HEK293 (cell line): Measurements from ENCODE around the gene WDR91.

Source experiments
- CTCF ChIA-PET: fragments of 350-600 bp; formaldehyde crosslinking; extraction: SDS; loops from one replicate; lab custom pipeline; 2021; ENCODE audit warnings: antibody characterized with exemption; lab: Yijun Ruan, JAX
- POLR2A ChIA-PET: fragments of 300-600 bp; formaldehyde crosslinking; extraction: SDS; loops from one replicate; lab custom pipeline; 2020; ENCODE audit warnings: antibody characterized with exemption, inconsistent platforms; lab: Yijun Ruan, JAX
- H3K27ac ChIP-seq: fragments of 200-500 bp; sonication (Bioruptor generic); 2 replicates; pipeline ENCODE4 v1.5.1; 2014; ENCODE audit warnings: low read depth, low read length, control low read depth, inconsistent platforms; ENCODE audit errors: extremely low read depth
- H3K36me3 ChIP-seq, 2 experiments: fragments of 200-500 bp in 1 of 2; sonication (Bioruptor generic) in 1 of 2; 1 replicate in 1 of 2; 2 replicates in 1 of 2; pipeline ENCODE4 v1.5.1; 2014 to 2017; ENCODE audit warnings: inconsistent platforms in 2 of 2, low read length in 2 of 2; ENCODE audit not compliant: control insufficient read depth in 2 of 2, insufficient read depth in 1 of 2
- H3K4me1 ChIP-seq: fragments of 200-500 bp; sonication (Bioruptor generic); 2 replicates; pipeline ENCODE4 v1.5.1; 2014; ENCODE audit warnings: mild to moderate bottlenecking, low read length, inconsistent platforms; ENCODE audit not compliant: control insufficient read depth, insufficient read depth
- H3K4me3 ChIP-seq: 2 replicates; pipeline ENCODE4 v1.5.1; 2011; ENCODE audit warnings: low read depth, mild to moderate bottlenecking, control low read depth, low read length, moderate library complexity
- H3K9me3 ChIP-seq: fragments of 200-500 bp; sonication (Bioruptor generic); 2 replicates; pipeline ENCODE4 v1.5.1; 2014; ENCODE audit warnings: low read depth, low read length, inconsistent platforms; ENCODE audit not compliant: control insufficient read depth, insufficient read depth
- AEBP2 ChIP-seq: fragments of 450-650 bp; formaldehyde crosslinking; IDR thresholded peaks from 2 replicates; pipeline ENCODE4 v1.5.1; 2016; ENCODE audit warnings: missing biosample characterization, missing genetic modification characterization, borderline replicate concordance
- KLF7 ChIP-seq: fragments of 450-650 bp; formaldehyde crosslinking; IDR thresholded peaks from 2 replicates; pipeline ENCODE4 v1.5.1; 2016; ENCODE audit warnings: missing biosample characterization, missing genetic modification characterization, borderline replicate concordance
- PRDM2 ChIP-seq: fragments of 450-650 bp; formaldehyde crosslinking; IDR thresholded peaks from 2 replicates; pipeline ENCODE4 v1.5.1; 2016; ENCODE audit warnings: missing biosample characterization, missing genetic modification characterization, borderline replicate concordance
- REPIN1 ChIP-seq: fragments of 450-650 bp; formaldehyde crosslinking; IDR thresholded peaks from 2 replicates; pipeline ENCODE4 v1.5.1; 2017; ENCODE audit warnings: missing biosample characterization, missing genetic modification characterization, low read depth
- ZBTB49 ChIP-seq: fragments of 450-650 bp; formaldehyde crosslinking; IDR thresholded peaks from 2 replicates; pipeline ENCODE4 v1.5.1; 2016; ENCODE audit warnings: missing biosample characterization, missing genetic modification characterization, low read depth
- ZNF175 ChIP-seq: fragments of 450-650 bp; formaldehyde crosslinking; IDR thresholded peaks from 2 replicates; pipeline ENCODE4 v1.5.1; 2016; ENCODE audit warnings: missing biosample characterization, missing genetic modification characterization
- ZNF747 ChIP-seq: fragments of 450-650 bp; formaldehyde crosslinking; IDR thresholded peaks from 2 replicates; pipeline ENCODE4 v1.5.1; 2016; ENCODE audit warnings: missing biosample characterization, missing genetic modification characterization
- ZNF76 ChIP-seq: fragments of 450-650 bp; formaldehyde crosslinking; IDR thresholded peaks from 2 replicates; pipeline ENCODE4; 2016; ENCODE audit warnings: low read depth, missing biosample characterization, missing genetic modification characterization, borderline replicate concordance
- ZNF776 ChIP-seq: fragments of 450-650 bp; formaldehyde crosslinking; IDR thresholded peaks from 2 replicates; pipeline ENCODE4 v1.5.0; 2017; ENCODE audit warnings: missing biosample characterization, missing genetic modification characterization, borderline replicate concordance
- ZSCAN23 ChIP-seq: fragments of 450-650 bp; formaldehyde crosslinking; IDR thresholded peaks from 2 replicates; pipeline ENCODE4 v1.5.1; 2016; ENCODE audit warnings: missing biosample characterization, missing genetic modification characterization
- TF ChIP-seq, protein P1 (sequence below): fragments of 450-650 bp; formaldehyde crosslinking; IDR thresholded peaks from 2 replicates; pipeline ENCODE4 v1.5.1; 2016; ENCODE audit warnings: missing biosample characterization, missing genetic modification characterization
- TF ChIP-seq, protein P2 (sequence below): fragments of 450-650 bp; formaldehyde crosslinking; IDR thresholded peaks from 2 replicates; pipeline ENCODE4 v1.5.1; 2016; ENCODE audit warnings: missing biosample characterization, missing genetic modification characterization
- TF ChIP-seq, protein P3 (sequence below): fragments of 450-650 bp; formaldehyde crosslinking; IDR thresholded peaks from 2 replicates; pipeline ENCODE4 v1.5.1; 2016; ENCODE audit warnings: missing biosample characterization, missing genetic modification characterization, borderline replicate concordance
- TF ChIP-seq, protein P4 (sequence below): IDR thresholded peaks from 2 replicates; pipeline ENCODE4 v1.6.1; 2011; ENCODE audit warnings: mild to moderate bottlenecking, low read depth, low read length, borderline replicate concordance

The WDR91 gene

GRCh38 chr7:135159359-135160085, 51.8 kb downstream of the WDR91 start:
- POLR2A ChIA-PET = no interaction called here
- no peak overlapping the region for H3K27ac ChIP-seq
- H3K4me3 ChIP-seq = no peak overlapping the region
- H3K36me3 ChIP-seq = peaks cover 0 to 10% of the 10 kb centered on the region in 2 experiments; a peak in 1 of 3 replicates
- no peaks in the 10 kb centered on the region for H3K4me1 ChIP-seq
- no peak for TF ChIP-seq ZSCAN23
- TF ChIP-seq, protein P1, sequence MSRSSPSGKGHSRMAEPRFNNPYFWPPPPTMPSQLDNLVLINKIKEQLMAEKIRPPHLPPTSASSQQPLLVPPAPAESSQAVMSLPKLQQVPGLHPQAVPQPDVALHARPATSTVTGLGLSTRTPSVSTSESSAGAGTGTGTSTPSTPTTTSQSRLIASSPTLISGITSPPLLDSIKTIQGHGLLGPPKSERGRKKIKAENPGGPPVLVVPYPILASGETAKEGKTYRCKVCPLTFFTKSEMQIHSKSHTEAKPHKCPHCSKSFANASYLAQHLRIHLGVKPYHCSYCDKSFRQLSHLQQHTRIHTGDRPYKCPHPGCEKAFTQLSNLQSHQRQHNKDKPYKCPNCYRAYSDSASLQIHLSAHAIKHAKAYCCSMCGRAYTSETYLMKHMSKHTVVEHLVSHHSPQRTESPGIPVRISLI (tag by site-specific recombination) = no peak
- TF ChIP-seq, protein P2, sequence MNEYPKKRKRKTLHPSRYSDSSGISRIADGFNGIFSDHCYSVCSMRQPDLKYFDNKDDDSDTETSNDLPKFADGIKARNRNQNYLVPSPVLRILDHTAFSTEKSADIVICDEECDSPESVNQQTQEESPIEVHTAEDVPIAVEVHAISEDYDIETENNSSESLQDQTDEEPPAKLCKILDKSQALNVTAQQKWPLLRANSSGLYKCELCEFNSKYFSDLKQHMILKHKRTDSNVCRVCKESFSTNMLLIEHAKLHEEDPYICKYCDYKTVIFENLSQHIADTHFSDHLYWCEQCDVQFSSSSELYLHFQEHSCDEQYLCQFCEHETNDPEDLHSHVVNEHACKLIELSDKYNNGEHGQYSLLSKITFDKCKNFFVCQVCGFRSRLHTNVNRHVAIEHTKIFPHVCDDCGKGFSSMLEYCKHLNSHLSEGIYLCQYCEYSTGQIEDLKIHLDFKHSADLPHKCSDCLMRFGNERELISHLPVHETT (tag by site-specific recombination) = no peak
- TF ChIP-seq PRDM2 (tag by site-specific recombination) = no peak
- TF ChIP-seq ZNF76 (tag by site-specific recombination) = no peak
- TF ChIP-seq, protein P3, sequence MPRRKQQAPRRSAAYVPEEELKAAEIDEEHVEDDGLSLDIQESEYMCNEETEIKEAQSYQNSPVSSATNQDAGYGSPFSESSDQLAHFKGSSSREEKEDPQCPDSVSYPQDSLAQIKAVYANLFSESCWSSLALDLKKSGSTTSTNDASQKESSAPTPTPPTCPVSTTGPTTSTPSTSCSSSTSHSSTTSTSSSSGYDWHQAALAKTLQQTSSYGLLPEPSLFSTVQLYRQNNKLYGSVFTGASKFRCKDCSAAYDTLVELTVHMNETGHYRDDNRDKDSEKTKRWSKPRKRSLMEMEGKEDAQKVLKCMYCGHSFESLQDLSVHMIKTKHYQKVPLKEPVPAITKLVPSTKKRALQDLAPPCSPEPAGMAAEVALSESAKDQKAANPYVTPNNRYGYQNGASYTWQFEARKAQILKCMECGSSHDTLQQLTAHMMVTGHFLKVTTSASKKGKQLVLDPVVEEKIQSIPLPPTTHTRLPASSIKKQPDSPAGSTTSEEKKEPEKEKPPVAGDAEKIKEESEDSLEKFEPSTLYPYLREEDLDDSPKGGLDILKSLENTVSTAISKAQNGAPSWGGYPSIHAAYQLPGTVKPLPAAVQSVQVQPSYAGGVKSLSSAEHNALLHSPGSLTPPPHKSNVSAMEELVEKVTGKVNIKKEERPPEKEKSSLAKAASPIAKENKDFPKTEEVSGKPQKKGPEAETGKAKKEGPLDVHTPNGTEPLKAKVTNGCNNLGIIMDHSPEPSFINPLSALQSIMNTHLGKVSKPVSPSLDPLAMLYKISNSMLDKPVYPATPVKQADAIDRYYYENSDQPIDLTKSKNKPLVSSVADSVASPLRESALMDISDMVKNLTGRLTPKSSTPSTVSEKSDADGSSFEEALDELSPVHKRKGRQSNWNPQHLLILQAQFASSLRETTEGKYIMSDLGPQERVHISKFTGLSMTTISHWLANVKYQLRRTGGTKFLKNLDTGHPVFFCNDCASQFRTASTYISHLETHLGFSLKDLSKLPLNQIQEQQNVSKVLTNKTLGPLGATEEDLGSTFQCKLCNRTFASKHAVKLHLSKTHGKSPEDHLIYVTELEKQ (tag by site-specific recombination) = no peak
- no peak for TF ChIP-seq KLF7 (tag by site-specific recombination)
- TF ChIP-seq ZBTB49 = no peak
- TF ChIP-seq REPIN1 (tag by site-specific recombination) = no peak
- no peak for TF ChIP-seq AEBP2 (tag by site-specific recombination)
- TF ChIP-seq, protein P4, sequence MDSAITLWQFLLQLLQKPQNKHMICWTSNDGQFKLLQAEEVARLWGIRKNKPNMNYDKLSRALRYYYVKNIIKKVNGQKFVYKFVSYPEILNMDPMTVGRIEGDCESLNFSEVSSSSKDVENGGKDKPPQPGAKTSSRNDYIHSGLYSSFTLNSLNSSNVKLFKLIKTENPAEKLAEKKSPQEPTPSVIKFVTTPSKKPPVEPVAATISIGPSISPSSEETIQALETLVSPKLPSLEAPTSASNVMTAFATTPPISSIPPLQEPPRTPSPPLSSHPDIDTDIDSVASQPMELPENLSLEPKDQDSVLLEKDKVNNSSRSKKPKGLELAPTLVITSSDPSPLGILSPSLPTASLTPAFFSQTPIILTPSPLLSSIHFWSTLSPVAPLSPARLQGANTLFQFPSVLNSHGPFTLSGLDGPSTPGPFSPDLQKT = no peak
- TF ChIP-seq ZNF776 (tag by site-specific recombination) = no peak
- no peak for TF ChIP-seq ZNF747 (tag by site-specific recombination)
- TF ChIP-seq ZNF175 = no peak
- CTCF ChIA-PET = interaction anchor here (0.6 kb wide), 1 partner anchor 133 kb away, joined by 3 read pairs; no protein-coding TSS in a partner anchor
- H3K9me3 ChIP-seq = no peaks in the 10 kb centered on the region
